Measurements from ENCODE around the gene FHIT.
"Not testable (repeated sequence)": the region's sequence is repeated elsewhere in the genome, so short reads cannot be mapped to it uniquely, and the experiment has no call there.

FHIT gene

DNA sequence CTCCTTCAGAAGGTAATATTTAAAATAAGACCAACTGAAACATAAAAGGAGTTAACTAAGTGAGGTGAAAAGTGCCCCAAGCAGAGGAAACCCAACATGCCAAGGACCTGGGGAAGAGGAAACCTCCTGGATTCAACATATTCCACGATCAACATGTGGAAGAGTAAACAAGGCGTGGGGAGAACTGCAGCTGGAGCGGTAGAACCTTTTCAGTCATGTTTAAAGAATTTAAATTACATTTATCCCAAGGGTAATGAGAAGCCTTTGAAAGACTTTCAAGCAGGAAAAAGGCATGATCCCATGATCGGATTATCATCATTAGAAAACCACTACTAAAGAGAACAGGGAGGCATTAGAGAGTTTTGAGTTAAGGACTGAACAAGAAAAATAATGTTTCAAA lies 330.7 kb downstream of the FHIT start:
- no peak for DNase-seq (ENCODE audit: low read depth in 2 of 2)

DNA sequence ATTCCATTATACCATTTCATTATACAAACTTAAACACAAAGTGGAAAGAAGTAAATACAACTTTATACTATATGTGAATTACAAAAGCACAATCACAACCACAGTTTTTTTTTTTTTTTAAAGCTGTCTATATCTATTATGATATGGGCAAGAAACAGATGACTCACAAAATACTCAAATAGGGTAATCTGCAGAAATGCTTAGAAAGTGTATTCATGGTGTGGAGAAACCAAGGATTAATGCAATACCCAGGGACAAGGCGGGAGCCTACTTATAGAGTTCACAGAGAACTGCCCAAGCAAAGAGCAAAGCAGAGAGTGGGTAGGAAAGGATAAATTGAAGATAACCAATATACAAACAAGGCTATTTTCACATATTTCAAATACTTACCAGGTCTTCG lies 332.0 kb downstream of the FHIT start:
- no peak for DNase-seq (ENCODE audit: low read depth in 2 of 2)

DNA sequence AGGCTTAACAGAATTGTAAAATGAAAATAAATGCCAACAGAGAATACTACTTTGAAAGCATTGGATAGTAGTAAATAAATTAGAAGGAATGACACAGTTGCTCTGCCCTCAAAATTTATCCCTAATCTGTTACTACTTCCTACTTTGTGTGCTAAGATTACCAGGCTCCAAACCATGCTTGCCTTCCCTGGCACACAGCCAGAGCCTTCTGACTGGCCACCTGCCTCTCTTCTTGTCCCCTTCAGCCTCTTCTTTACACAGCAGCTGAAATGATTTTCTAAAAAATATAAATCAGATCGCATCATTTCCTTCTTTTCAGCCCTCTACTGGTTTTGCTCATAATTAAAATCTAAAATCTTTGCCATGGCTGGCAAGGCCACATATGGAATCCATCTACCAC lies 334.1 kb downstream of the FHIT start:
- DNase-seq (ENCODE audit: low read depth in 2 of 2), result no peak

DNA sequence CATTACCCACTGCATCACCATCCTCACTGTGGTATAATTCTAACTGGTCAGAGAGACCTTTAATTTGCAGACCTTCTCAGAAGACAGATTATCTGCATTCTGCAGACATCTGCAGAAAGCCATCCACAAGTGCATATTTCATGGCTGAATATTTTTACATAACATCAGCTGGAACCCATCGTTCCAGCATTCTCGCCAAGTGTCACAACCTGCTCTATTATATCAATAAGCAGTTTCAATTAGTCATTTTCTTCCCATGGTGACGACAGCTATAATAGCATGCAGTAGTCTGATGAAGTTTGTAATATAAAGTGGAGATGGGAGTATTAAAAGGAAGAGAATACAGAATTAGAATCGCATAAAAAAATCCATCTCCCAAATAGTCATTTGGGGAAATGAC lies 334.7 kb downstream of the FHIT start:
- DNase-seq (ENCODE audit: low read depth in 2 of 2), result no peak

DNA sequence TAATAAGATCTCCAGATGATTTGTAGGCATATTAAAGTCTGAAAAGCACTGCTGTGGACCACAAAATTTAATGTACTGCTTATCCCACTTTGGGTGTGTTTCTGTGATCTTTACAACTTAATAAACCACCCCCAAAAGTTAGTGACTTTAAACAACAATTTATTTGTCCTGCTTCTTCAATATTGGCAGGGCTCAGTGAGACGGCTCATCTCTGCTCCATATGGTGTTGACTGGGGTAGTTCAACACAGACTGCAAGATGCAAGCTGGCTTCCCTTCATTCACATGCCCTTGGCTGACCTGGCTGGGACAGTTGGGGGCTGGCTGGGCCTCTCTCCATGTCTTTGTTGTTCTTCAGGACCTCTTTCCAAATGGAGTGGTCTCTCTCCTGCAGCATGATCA lies 337.8 kb downstream of the FHIT start:
- no peak for DNase-seq (ENCODE audit: low read depth in 2 of 2)

DNA sequence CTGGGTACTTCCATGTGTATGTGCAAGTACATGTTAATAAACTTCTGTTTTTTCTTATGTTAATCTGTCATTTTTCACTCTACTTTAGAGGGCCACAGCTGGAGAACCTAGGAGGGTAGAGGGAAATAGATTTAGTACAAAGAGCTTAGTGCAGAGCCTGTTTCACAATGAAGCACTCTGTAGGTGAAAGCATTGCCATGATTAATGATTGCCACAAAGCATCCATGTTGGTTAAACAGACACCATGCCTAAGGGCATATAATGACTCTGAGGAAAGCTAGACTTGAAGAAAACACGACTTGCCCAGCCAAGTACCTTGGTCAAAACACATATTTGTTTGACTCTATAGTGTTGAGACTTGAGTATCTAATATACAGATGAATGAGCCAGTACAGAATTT lies 338.4 kb downstream of the FHIT start:
- no peak for DNase-seq (ENCODE audit: low read depth in 2 of 2)

DNA sequence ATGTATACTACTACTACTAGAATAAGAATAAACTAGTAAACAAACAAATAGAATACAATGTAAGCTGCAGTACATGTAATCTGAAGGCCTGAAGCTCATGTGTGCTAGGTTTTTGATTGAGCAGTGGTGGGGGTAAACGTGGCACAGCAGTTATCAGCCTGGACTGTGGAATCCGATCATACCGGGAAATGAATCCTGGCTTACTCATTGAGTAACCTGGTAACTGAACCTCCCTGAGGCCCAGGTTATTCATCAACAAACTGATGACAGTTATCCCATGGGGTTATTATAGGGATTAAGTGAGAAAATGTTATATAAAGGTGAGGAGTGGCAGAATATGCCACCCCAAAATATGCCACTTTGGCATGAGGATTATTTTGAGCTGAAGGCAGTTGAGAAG lies 339.1 kb downstream of the FHIT start:
- no peak for DNase-seq (ENCODE audit: low read depth in 2 of 2)

DNA sequence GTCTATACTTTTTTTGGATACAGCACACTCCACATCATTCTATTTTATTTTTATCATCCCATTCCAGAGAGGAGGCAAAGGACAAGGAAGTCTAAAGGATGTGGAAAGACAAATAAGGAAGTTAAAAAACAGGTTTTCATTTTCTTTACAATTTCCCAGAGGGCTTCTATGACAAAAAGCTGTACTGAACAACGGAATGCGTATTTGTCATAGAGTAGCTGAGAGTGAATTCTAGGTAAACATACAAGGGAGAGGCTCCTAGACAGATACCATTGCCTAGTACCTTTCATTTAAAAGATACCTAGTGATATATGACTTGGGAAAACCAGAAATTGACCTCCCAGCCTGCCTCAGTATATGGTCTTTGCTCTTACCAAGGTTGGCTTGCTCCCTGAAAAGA lies 341.7 kb downstream of the FHIT start:
- DNase-seq (ENCODE audit: low read depth in 2 of 2), result no peak

DNA sequence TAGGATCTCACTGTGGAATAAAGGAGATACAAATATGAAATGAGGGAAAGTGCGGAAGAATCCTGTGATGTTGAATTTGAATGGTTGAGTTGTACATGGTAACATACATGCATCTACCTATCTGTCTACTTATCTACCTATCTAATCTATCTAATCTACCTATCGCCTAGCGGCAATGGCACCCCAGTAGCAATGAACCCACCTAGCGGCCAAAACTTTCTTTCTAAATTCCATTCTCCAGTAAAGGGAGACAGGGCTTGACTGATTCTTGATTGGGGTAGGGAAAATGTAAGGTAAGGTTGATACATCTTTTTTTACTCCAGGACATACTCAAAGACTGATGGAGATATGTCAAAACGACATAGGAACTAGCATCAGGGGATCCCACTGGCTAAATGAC lies 345.0 kb downstream of the FHIT start:
- no peak for DNase-seq (ENCODE audit: low read depth in 2 of 2)

DNA sequence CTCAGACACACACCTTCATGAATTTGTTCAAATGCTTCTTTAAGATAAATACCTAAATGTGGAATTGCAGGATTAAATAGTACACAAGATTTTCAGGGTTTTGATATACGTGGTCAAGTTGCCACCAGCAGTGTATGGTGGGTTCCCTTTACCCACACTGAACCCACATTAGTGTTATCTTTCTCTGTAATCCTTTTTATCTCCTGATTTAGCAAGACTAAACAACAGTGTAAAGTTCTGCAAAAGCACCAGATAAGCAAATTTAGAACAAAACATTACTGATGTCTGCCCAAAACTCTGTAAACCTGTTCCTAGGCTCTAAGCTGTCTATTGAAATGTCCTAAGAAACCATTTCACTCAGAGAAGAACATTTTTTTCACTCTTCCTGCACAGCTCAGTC lies 352.9 kb downstream of the FHIT start:
- no peak for DNase-seq (ENCODE audit: low read depth in 2 of 2)

DNA sequence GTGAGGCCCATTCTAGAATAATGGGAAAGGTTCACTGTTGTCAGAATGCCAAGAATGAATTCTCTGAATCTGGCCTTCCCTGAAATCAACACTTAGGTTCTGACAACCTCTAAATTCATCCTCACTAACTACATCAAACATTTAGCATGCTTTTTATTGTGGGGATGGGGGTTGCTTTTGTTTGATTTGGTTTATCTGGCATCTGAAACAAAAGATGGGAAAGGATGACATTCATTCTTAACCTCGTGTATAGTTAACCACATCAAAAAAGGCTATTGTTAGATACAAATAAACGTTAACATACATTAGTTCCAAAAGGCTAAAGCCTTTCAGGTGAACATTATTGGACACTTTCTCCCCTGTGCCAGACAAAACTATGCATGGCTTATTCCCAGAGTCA lies 357.3 kb downstream of the FHIT start:
- no peak for DNase-seq (ENCODE audit: low read depth in 2 of 2)

DNA sequence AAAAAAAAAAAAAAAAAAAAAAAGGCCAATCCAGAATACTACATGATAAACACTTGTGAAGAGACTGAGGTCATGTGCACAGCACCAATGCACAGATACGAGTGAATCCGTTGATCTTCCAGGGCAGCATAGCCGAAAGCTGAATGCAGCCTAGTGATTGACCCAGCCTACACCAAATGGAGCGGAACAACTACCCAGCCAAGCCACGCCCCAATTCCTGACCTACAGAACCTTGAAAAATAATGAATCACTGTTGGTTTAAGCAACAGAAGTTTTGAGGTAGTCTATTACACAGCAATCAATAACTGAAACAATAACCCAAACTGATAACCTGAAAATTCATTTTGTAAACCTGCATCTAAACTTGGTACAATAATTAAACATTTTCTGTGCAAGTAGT lies 361.0 kb downstream of the FHIT start:
- no peak for DNase-seq (ENCODE audit: low read depth in 2 of 2)

DNA sequence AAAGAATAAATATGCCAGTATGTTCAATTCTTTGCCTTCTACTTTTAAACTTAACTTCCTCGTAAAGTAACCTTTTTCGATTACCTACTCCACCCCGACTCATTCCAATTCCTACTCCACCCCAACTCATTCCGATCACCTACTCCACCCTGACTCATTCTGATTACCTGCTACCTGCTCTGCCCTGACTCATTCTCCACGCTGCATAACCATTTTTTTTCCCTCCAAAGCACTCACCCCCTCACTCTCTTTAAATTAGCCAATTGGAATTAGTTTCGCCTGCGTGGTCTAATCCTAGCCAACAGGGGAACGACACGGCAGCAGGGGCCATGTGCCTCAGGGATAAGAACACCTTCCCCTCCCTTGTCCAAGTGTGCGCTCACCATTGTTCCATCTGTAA lies 362.3 kb downstream of the FHIT start:
- DNase-seq (ENCODE audit: low read depth in 2 of 2), result not testable (repeated sequence)

DNA sequence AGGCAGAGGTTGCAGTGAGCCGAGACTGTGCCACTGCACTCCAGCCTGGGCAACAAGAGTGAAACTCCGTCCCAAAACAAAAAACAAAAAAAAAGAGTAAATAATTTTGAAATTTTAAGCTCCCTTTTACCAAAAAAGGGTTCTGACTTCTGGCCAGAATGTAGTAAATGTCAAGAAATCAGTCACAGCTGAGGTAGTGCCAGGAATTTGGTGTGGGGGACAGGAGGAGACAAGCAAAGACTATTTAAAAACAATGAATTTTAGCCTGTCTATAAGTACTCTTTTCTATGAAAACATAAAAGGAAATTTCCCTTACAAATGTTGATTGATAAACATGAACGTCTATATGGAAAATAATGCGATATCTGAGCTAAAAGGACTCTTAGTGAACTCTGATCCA lies 363.7 kb downstream of the FHIT start:
- no peak for DNase-seq (ENCODE audit: low read depth in 2 of 2)

DNA sequence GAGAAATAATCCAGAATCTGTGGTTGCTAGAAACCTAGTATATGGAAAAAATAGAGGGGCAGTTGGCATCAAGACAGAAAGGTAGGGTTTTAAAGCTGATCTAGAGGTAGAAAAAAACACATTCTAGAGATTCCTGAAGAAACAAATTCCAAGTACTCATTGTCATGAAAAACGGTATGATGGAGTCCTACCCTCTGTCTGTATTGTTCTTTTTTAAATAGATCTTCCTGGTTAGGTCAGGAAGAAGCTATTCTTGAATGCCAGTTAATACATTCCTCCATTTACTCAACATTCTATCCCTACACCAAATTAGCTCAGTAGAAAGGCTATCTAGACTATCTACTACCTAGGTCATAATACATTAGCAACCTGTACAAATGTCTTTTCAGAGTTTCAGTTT lies 364.7 kb downstream of the FHIT start:
- DNase-seq (ENCODE audit: low read depth in 2 of 2), result no peak

DNA sequence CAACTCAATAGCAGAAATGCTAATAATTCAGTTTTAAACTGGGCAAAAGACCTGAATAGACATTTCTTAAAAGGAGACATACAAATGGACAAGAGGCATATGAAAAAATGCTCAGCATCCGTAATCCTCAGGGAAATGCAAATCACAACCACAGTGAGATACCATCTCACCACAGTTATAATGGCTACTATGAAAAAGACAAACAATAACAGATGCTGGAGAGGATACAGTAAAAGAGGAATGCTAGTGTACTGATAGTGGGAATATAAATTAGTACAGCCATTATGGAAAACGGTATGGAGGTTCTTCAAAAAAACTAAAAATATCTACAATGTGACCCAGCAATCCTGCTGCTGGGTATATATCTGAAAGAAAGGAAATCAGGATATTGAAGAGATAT lies 367.2 kb downstream of the FHIT start:
- DNase-seq (ENCODE audit: low read depth in 2 of 2), result no peak

DNA sequence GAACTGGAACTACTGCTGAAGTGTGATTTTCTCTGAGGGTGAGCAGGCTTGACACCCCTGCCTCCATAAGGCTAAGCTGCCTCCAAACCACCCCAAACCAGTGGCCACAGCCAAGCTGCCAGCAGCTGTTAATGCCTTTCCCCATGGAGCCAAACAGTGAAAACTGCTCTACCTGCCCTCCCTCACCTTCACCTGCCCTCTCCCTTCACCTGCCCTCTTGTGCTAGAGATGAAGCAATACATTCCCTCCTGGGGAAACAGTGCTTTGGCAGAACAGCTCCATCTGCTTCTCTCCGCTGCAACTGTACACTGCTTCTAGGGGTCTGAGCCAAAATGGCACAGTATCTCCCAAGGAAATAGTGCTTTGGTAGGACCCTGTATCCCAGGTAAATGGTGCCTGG lies 374.1 kb downstream of the FHIT start:
- no peak for DNase-seq (ENCODE audit: low read depth in 2 of 2)

DNA sequence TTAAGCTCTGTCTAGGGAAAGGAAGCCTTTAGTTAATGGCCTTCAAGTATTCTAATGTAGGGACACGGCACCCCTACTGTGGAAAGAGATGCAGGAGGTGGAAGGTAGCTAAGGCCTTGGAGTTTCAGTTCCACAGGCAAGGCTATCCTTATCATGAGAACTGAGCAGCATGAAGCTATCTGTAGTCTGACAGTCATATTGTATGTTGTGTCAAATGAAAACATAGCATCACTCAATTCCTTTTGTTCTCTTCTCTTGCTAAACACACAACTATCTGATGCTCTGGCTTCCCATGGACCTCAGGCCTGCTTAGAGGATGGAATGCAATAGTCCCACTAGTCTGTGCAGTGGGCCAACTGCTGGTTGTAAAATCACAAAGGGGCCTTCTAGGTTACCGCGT lies 380.9 kb downstream of the FHIT start:
- DNase-seq (ENCODE audit: low read depth in 2 of 2), result no peak

DNA sequence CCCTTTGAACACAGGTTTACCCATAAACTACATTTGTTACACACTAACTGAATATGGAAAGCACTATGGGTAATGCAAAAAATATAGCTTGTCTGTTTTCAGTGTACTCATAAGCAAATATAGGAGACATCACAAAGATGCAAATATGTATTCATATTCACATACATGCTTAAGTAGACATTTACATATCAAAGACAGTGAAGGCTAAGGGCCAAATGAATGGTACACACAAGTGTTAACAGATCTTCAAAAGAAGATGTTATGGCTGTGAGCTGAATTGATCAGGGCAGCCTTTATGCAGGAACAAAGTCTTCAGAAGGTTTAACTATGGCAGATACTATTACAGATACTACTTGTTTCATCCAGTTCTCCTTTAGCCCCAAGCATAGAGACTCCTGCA lies 384.1 kb downstream of the FHIT start:
- no peak for DNase-seq (ENCODE audit: low read depth in 2 of 2)

DNA sequence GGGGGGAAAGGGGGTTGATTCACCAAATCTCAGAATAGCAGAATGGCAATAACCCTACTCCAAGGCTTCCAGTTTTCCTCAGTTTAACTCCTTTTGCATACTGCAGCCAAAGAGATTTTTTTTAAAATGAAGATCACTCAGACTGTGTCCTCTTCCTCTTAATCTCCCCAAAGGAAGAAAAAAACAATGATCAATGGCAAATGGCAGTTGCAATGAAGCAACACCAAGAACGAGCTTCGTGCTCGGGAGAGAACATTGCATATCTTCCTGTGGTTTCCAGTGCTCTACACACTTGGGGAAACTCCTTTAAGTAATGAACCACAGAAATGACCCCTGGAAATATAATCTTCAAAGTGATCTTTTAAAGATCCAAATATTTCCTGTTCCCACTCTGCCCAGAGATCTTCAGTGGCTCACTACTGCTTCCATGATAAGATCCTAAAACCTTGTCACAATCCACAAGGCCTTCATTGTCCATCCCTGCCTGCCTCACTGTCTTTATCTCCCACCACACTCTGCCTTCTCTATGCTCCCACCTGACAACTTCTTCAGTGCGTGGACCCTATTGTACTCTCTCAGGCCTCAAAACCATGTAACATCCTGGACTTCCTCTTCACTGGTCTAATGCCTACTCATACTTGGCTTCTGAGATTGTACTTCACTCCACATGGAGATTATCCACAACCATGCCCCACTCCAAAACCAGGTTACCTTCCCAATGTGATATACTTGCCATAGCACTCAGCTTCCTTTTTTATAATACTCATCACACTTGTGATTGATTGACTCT lies 394.8 kb downstream of the FHIT start:
- no peak for DNase-seq (ENCODE audit: low read depth in 2 of 2)

DNA sequence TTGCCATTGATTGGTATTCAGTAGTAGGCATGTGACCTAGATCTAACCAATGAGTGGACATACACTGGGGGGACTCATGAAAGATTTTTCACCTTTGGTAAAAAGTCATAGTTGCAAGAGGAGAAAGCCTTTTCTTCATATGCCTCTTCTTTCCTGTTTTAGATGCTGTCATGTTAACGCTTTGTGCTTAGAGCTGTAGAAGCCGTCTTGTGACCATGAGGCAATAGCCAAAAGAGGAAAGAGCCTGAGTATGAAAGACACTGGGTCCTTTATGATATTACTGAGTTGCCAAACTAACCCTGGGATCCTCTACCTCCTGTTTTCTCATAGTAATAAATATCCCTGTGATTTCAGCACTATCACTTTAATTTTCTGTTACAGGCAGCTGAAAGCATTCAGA lies 396.0 kb downstream of the FHIT start:
- no peak for DNase-seq (ENCODE audit: low read depth in 2 of 2)

DNA sequence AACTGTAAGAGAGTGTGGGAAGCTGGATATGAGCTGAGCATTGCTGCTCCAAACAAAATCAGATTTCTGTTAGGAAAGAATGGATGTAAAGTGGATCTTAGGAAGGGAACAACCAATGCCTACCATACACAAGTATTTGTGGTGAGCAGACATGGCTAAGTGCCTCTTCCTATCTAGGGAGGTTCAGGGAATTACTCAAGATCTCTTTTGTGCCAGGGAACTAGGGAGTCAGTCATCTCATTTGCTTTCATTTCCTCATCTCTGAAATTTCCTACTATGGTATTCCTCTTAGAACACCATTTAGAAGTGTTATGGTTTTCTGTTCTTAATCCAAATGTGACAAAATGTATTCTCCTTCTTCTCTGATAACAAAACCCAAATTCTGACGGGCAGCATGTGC lies 396.5 kb downstream of the FHIT start:
- no peak for DNase-seq (ENCODE audit: low read depth in 2 of 2)

DNA sequence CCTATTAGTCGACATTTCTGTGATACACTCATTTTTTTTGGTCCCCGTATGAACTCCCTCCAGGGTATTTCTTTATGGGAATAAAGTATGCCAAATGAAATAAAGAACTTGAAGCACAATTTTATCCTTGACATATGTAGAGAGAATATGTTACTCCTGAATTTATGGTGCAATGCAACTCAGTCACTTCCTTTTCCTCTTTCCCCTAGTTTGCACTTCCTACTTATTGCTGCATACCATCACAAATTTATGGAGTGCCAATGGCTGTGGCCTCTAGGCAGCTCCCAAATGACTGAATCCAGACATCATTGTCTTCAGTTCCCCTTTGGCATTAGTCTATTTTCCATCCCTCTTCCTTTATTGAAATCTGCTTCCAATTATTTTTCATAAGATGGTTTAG lies 403.5 kb downstream of the FHIT start:
- DNase-seq (ENCODE audit: low read depth in 2 of 2), result no peak

DNA sequence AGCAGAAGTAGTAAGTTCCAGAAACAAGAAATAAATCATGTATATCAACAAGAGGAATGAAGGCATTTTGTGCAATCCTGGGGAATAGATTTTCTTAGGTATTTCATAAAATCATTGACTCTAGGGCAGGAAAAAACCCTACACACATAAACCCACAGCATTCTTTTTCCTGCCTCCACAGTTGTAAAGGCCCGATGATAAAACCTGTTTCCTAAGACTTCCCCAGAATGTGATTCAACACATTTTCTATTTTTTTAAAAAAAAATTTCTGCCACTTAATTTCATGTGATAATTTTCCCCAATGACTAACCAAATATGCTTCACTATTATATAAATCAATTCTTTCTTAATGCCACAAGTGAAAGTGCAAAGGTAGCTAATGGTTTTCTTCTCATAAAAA lies 407.0 kb downstream of the FHIT start:
- DNase-seq (ENCODE audit: low read depth in 2 of 2), result no peak
